Activated B cell treated with CpG ODN at 0.5 μM for 24 hours (primary cell): ENCODE data around the gene FMO5. TPM values are rescaled to one million over a fixed set of nuclear protein-coding genes. Genes with fewer than 3 reads are reported as not detected.
"Not testable (repeated sequence)": the region's sequence is repeated elsewhere in the genome, so short reads cannot be mapped to it uniquely, and the experiment has no call there.

Experiments
- ATAC-seq: fragments of 200-7000 bp; cut with Tn5 transposase; one replicate; pipeline ENCODE4 v1.10.0; 2021; ENCODE audit warnings: low read depth, mild to moderate bottlenecking, moderate library complexity
- CTCF ChIA-PET: fragments of 350-600 bp; sonication (Branson Sonifier 250); formaldehyde crosslinking; loops from one replicate; lab custom pipeline; 2021; ENCODE audit warnings: antibody characterized with exemption; lab: Charles Lee
- POLR2A ChIA-PET: fragments of 350-600 bp; sonication (Branson Sonifier 250); formaldehyde crosslinking; loops from one replicate; lab custom pipeline; 2021; ENCODE audit warnings: antibody characterized with exemption; lab: Charles Lee
- DNase-seq: peaks from one replicate; pipeline ENCODE4 v3.0.0; 2022
- H3K27ac Mint-ChIP-seq: one replicate; pipeline ENCODE4 v1.8.0; 2020; ENCODE audit warnings: mixed read lengths
- H3K27me3 Mint-ChIP-seq: one replicate; pipeline ENCODE4 v1.8.0; 2021; ENCODE audit warnings: mixed read lengths
- H3K36me3 Mint-ChIP-seq: one replicate; pipeline ENCODE4 v1.8.0; 2021; ENCODE audit warnings: low read depth, mixed read lengths
- H3K4me1 Mint-ChIP-seq: one replicate; pipeline ENCODE4 v1.8.0; 2021; ENCODE audit warnings: mixed read lengths
- H3K4me3 Mint-ChIP-seq: one replicate; pipeline ENCODE4 v1.8.0; 2020; ENCODE audit warnings: mild to moderate bottlenecking, mixed read lengths
- H3K9me3 Mint-ChIP-seq: one replicate; pipeline ENCODE4 v1.8.0; 2020; ENCODE audit warnings: mixed read lengths
- CTCF ChIP-seq: fragments of 200-600 bp; IDR thresholded peaks from one replicate; pipeline ENCODE4 v1.8.0; 2022; ENCODE audit warnings: antibody characterized with exemption, mild to moderate bottlenecking
- intact Hi-C: fragments of 100-400 bp; cut with micrococcal nuclease; formaldehyde crosslinking; loops from one replicate; pipeline ENCODE4 v1.15.1; 2024
- total RNA-seq: library from RNA; stranded (reverse); gene quantifications from 2 replicates; pipeline ENCODE4 v1.2.3, GENCODE V29; 2022

FMO5 gene
- total RNA-seq, 1 donor from 2014 or later = 1.8 TPM

DNA sequence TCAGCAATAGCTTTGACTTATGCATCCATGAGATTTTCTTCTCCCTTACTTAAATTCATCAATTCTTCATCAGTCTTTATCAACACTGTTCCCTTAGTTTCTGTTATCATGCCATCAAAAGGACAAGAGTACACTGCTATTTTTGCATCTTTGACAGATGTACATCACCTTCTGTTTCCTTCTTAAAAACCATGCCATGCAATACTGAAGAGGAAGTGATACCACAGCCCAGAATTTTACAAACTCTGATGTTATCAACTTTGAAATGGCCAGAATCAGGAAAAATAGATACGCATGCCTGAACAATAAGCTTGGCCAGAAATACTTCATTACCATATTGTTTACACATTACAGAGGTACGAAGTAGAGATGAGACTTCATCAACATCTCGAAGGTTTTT is 21.1 kb downstream of the FMO5 start:
- POLR2A ChIA-PET = interaction anchor here (1.0 kb wide), 1 partner anchor 39 kb away, joined by 5 read pairs; the partner anchor contains the start of gene CHD1L
- peak; percentile 49 for ATAC-seq
- H3K27ac Mint-ChIP-seq = peak overlapping the region; percentile 54
- TF ChIP-seq CTCF = no peak
- CTCF ChIA-PET = interaction anchor here (1.1 kb wide), 1 partner anchor 38 kb away, joined by 3 read pairs; the partner anchor contains the start of gene CHD1L
- peaks cover 2% of the 10 kb centered on the region for H3K36me3 Mint-ChIP-seq
- H3K27me3 Mint-ChIP-seq = no peaks in the 10 kb centered on the region
- H3K4me1 Mint-ChIP-seq = peaks cover 33% of the 10 kb centered on the region
- no peak for DNase-seq
- intact Hi-C loops = no loop called here
- H3K9me3 Mint-ChIP-seq = no peaks in the 10 kb centered on the region
- no peak overlapping the region for H3K4me3 Mint-ChIP-seq

- H3K27ac Mint-ChIP-seq = peak overlapping the region; percentile 18
- no peak overlapping the region for H3K4me3 Mint-ChIP-seq
- DNase-seq (no peak), ATAC-seq (no peak)
- H3K36me3 Mint-ChIP-seq = peaks cover 4% of the 10 kb centered on the region
- no peak for TF ChIP-seq CTCF
- no peaks in the 10 kb centered on the region for H3K9me3 Mint-ChIP-seq
- H3K4me1 Mint-ChIP-seq = peaks cover 33% of the 10 kb centered on the region
- POLR2A ChIA-PET = interaction anchor here (0.7 kb wide), 1 partner anchor 34 kb away, joined by 7 read pairs; no protein-coding TSS in a partner anchor
- H3K27me3 Mint-ChIP-seq = no peaks in the 10 kb centered on the region
- CTCF ChIA-PET = no interaction called here
- intact Hi-C loops = no loop called here
Measured at GRCh38 chr1:147202576-147202975, 22.6 kb downstream of the FMO5 start.

GRCh38 chr1:147201786-147202185 is 23.4 kb downstream of the FMO5 start:
- no peak overlapping the region for H3K27ac Mint-ChIP-seq
- no peak for TF ChIP-seq CTCF
- CTCF ChIA-PET = no interaction called here
- peaks cover 4% of the 10 kb centered on the region for H3K36me3 Mint-ChIP-seq
- POLR2A ChIA-PET = no interaction called here
- no peaks in the 10 kb centered on the region for H3K27me3 Mint-ChIP-seq
- H3K4me3 Mint-ChIP-seq = no peak overlapping the region
- no peak for DNase-seq
- H3K4me1 Mint-ChIP-seq = peaks cover 33% of the 10 kb centered on the region
- intact Hi-C loops = no loop called here
- ATAC-seq = no peak
- no peaks in the 10 kb centered on the region for H3K9me3 Mint-ChIP-seq

GRCh38 chr1:147201276-147201675 is 23.9 kb downstream of the FMO5 start:
- DNase-seq = no peak
- H3K36me3 Mint-ChIP-seq = peaks cover 4% of the 10 kb centered on the region
- peaks cover 33% of the 10 kb centered on the region for H3K4me1 Mint-ChIP-seq
- no peaks in the 10 kb centered on the region for H3K9me3 Mint-ChIP-seq
- no peaks in the 10 kb centered on the region for H3K27me3 Mint-ChIP-seq
- no peak for ATAC-seq
- H3K4me3 Mint-ChIP-seq = no peak overlapping the region
- ChIA-PET POLR2A (no interaction called here), CTCF (no interaction called here)
- no peak for TF ChIP-seq CTCF
- intact Hi-C loops = no loop called here
- H3K27ac Mint-ChIP-seq = no peak overlapping the region

GRCh38 chr1:147197324-147197723 is 27.8 kb downstream of the FMO5 start:
- ATAC-seq, H3K36me3 Mint-ChIP-seq, DNase-seq, H3K4me1 Mint-ChIP-seq, H3K27ac Mint-ChIP-seq, CTCF ChIA-PET, intact Hi-C loops, H3K4me3 Mint-ChIP-seq, H3K9me3 Mint-ChIP-seq, H3K27me3 Mint-ChIP-seq: not testable (repeated sequence)
- POLR2A ChIA-PET = interaction anchor here (0.6 kb wide), 1 partner anchor 9 kb away, joined by 7 read pairs; no protein-coding TSS in a partner anchor

GRCh38 chr1:147189514-147189913 is 35.6 kb downstream of the FMO5 start:
- no peaks in the 10 kb centered on the region for H3K4me1 Mint-ChIP-seq
- H3K9me3 Mint-ChIP-seq = peaks cover 2% of the 10 kb centered on the region
- no peaks in the 10 kb centered on the region for H3K27me3 Mint-ChIP-seq
- H3K4me3 Mint-ChIP-seq = no peak overlapping the region
- CTCF ChIA-PET = no interaction called here
- no peaks in the 10 kb centered on the region for H3K36me3 Mint-ChIP-seq
- intact Hi-C loops = no loop called here
- DNase-seq = no peak
- ATAC-seq = no peak
- no peak for TF ChIP-seq CTCF
- no peak overlapping the region for H3K27ac Mint-ChIP-seq
- POLR2A ChIA-PET = no interaction called here
